ENCODE measurements around the gene PTCHD4. TPM values are rescaled to one million over a fixed set of nuclear protein-coding genes. Genes with fewer than 3 reads are reported as not detected.

PTCHD4 gene
- total and polyA plus RNA-seq, 12 donors, result 0.01 to 1.0 (median 0.59) TPM

DNA sequence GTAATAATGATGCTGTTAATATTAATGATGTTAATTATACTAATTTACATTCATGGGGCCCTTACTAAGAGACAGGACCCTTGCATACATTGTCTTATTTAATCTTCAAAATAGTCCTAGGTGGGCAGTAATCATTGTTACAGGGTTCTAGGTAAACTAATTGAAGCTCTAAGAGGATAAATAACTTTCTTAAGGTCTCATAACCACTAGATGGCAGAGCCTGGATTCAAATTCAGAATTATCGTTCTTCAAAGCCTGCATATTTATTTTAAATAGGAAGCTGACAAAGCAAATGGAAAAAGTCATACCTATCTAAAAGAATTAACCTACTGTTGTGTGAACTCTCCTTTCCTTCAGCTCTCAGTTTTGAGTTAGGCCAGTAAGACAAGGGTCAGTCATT lies 23.5 kb downstream of the PTCHD4 start:
- TF ChIP-seq CTCF (IDR thresholded peaks at IDR 0.05), result peak in 8 of 9 donors; percentile 12 to 50 (median 32)
- Histone ChIP-seq H3K27me3 (no peaks in the 10 kb centered on the region), H3K27ac (no peak overlapping the region), H3K36me3 (no peaks in the 10 kb centered on the region), H3K9me3 (peaks cover 0 to 6% (median 0%) of the 10 kb centered on the region in 11 donors), H3K4me3 (no peak overlapping the region), H3K4me1 (peaks cover 0 to 4% (median 0%) of the 10 kb centered on the region in 9 donors)
- intact Hi-C loops (cut with DNase I), result loop anchor here in 2 of 10 donors (10.0 kb wide), 1 partner anchor 677 kb away; no protein-coding TSS in a partner anchor
- ATAC-seq, result no peak
- no peak for DNase-seq
- WGBS, 2 donors, result 15 to 53% methylated on average over 1 of the region's 1 CpG

DNA sequence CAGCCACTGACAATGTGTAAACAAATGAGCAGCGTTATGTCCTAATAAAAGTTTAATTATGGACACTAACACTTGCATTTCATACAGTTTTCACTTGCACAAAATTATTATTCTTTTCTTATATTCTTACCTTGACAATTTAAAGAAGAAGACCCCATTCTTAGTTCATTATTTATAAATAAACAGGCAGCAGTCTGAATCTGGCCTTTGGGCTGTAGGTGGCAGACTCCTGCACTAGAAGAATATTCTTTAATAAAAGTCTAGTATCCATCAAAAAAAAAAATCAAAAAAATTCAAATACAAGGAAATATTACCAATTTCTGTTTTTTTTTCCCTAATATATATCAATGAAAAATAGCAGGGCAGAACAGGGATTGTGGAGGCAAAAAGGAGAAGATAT lies 24.8 kb downstream of the PTCHD4 start:
- H3K36me3 ChIP-seq, result no peaks in the 10 kb centered on the region
- no peaks in the 10 kb centered on the region for H3K27me3 ChIP-seq
- H3K9me3 ChIP-seq, result peaks cover 0 to 6% (median 0%) of the 10 kb centered on the region in 11 donors
- intact Hi-C loops (cut with DNase I), result loop anchor here in 2 of 10 donors (10.0 kb wide), 1 partner anchor 679 kb away; no protein-coding TSS in a partner anchor
- H3K27ac ChIP-seq, result no peak overlapping the region
- no peak for TF ChIP-seq CTCF (IDR thresholded peaks at IDR 0.05)
- no peaks in the 10 kb centered on the region for H3K4me1 ChIP-seq
- DNase-seq (no peak), ATAC-seq (no peak)
- 84 to 97% methylated on average over 1 of the region's 1 CpG for WGBS, 2 donors
- H3K4me3 ChIP-seq, result no peak overlapping the region

DNA sequence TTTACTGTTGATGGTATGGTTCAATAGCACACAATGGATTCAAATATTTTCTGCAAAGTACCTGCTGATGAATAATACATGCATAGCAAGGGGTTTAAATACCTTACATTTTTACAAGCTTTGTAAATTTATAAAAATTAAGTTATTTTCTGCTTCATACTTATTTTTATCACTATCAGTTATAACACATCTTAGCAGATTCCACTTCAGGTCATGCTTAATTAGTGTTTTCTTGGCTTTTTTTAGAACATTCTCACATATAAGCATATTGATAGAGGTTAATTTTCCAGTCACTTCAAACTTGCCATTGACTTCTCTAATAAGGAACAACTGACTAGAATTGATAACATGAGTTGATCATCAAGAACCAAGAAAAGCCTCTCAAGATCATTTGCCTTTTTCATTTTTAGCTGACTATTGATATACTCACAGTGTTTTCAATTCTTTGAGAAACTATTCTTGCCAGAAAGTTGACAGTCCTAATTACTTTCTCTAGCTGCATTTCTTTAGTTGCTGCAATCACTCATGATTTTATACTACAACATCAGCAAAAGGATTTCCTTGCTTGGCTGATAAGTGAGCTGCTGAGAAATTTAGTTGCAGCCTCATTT lies 25.8 kb downstream of the PTCHD4 start:
- H3K9me3 ChIP-seq, result peaks cover 0 to 6% (median 0%) of the 10 kb centered on the region in 11 donors
- DNase-seq (no peak), ATAC-seq (no peak)
- no peaks in the 10 kb centered on the region for H3K27me3 ChIP-seq
- no peaks in the 10 kb centered on the region for H3K36me3 ChIP-seq
- H3K27ac ChIP-seq, result no peak overlapping the region
- H3K4me3 ChIP-seq, result no peak overlapping the region
- H3K4me1 ChIP-seq, result peaks cover 0 to under 1% (median 0%) of the 10 kb centered on the region in 9 donors
- TF ChIP-seq CTCF (IDR thresholded peaks at IDR 0.05), result no peak
- intact Hi-C loops (cut with DNase I), result loop anchor here in 2 of 10 donors (10.0 kb wide), 1 partner anchor 680 kb away; no protein-coding TSS in a partner anchor

DNA sequence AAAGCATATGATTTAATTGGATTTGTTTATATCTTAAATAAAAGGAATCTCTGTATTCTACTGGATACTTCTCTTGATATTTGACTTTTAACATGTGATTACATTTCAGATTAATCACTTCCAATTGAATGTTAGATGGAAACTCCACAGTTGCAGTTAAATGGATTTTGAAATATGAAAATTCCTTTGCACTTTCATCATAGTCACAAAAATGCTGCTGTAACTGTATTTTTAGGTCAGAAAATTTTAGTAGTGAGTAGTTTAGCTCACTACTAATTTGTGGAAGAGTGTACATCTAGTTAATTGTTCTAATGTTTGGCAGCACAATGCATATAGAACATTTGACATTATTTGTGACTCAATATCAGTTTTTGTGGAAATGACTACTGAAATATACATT lies 26.8 kb downstream of the PTCHD4 start:
- intact Hi-C loops (cut with DNase I), result loop anchor here in 2 of 10 donors (10.0 kb wide), 1 partner anchor 681 kb away; no protein-coding TSS in a partner anchor
- Histone ChIP-seq H3K4me3 (no peak overlapping the region), H3K27ac (no peak overlapping the region), H3K27me3 (no peaks in the 10 kb centered on the region), H3K9me3 (peaks cover 0 to 6% (median 0%) of the 10 kb centered on the region in 11 donors), H3K4me1 (peaks cover 0 to 3% (median 0%) of the 10 kb centered on the region in 9 donors), H3K36me3 (no peaks in the 10 kb centered on the region)
- ATAC-seq (no peak), DNase-seq (no peak)
- no peak for TF ChIP-seq CTCF (IDR thresholded peaks at IDR 0.05)
